Amygdala (tissue), 56 donors: ENCODE measurements around the gene MON1B.
A peak's percentile ranks its signal among the peaks of the same experiment; 100 is the strongest.
"Not testable (repeated sequence)": the region's sequence is repeated elsewhere in the genome, so short reads cannot be mapped to it uniquely, and the experiment has no call there.

Experiments used
- DNase-seq, 56 donors: peaks; one replicate each; lab custom pipeline; 2025; lab: John Stamatoyannopoulos, UW

The MON1B gene

DNA sequence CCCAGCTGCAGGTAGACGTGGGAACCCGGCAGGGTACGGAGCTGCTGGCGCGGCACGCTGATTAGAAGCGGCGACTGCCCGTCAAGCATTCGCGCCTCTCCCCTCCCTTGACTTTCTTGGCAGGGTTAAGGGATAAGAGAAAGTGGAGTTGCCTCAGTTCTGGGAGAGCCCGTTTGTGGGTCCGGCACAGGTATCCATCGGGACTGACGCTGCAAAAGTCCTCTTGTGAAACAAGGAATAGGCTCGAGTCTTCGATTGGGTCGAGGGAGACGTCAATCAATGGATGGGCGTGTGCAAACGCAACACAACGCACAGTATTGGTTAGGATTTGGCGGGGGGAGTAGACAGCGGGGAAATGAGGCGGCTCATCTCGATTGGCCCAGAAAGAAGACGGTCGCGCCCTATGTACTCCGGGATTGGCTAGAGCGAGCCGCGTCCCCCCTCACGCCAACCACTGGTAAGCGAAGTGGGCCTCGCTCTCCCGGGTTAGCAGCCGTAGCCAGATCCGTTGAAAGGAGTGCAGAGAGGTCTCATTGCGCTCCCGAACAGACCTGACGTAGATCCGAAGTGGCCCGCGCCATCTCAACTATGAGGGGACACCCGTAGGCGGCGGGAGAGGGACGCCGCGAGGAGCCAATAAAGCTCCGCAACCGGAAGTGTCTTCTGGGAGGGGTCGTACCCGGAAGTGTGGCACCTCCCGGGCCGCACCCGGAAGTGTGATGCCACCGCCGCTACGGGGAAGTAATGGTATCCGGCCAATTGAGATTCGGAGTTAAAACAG lies at the start of gene MON1B:
TSS of gene MON1B (plus strand) at position 713 of the 781 bp plus-strand sequence. CDS start 296 bp downstream, outside the sequence.
- peak; percentile 79 to 99 (median 97) for DNase-seq

DNA sequence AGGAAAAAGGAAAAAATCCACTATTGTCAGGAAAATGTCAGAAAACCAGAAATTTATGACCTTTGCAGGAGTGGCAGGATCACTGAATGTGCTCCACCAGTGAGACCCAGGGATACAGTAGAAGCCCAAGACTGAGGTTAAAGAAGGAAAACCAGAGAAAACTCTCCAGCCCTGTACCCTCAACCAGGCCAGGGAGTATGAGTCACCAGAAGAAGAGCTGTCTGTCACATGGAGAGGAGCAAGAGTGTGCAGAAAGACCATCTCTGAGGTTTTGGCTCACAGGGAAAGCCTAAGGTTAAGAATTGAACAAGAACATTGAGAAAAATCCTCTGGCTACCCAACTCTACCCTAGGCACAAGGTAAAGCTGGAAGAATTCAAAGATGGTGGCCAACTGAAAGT lies 47.6 kb upstream of the MON1B start:
- DNase-seq = no peak

DNA sequence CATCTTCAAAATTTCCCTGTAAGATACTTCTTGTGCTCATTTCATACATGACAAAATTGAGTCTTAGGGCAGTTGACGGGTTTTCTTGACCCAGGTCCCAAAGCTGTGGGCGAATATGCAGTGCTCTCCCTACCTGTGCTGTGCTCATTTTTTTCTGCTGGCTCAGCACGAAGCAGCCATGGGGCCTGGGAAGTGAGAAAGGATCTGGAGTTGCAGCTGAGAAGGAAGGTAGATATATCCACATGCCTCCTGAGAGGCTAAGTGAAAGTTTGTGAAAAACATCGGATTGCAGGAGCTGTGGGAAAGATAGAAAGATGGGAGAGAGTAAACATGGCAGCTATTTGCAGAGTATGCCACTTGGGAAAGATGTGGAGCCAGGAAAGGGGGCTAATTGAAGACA lies 42.9 kb upstream of the MON1B start:
- DNase-seq = no peak

DNA sequence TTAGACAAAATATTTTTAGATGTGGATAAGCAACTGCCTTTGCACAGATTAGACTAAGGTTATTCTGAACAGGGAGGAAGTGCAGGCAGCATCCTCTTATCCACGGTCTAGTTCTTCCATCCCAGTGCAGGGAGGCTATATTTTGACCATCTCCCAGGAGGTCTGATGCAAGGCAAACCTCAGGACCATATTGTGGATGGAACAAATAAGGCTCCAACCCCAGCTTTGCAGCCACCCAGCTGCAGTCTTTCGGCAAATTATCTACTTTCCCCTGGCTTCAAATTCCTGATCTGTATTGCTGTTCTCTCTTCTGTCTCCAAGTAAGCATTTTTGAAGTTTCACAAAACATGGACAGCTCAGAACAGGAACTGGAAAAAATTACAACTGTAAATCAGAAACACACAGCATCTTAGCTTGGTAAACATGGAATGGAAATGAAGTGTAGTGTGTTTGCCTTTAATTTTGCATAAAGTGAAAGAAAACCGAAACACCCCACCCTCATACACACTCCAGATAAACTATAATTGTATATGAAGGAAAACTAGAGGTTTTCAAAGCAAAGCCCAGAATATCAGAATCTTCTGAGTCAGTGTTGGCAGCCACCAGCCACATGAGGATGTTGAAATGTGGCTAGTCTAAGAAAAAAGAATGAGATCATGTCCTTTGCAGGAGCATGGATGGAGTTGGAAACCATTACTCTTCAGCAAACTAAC lies 33.5 kb upstream of the MON1B start:
- DNase-seq = no peak

DNA sequence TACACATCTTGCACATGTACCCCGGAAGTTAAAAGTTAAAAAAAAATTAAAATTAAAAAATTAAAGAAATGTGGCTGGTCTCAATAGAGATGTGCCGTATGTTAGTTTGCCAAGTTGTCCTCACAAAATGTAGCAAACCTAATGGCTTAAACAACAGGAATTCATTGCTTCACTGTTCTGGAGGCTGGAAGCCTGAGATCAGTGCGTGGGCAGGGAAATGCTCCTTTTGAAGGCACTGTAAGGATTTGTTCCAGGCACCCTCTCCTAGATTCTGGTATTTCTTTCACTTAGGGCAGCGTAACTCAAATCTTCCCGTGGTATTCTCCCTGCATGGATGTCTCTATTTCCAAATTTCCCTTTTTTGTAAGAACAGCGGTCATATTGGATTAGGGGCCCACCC lies 32.7 kb upstream of the MON1B start:
- DNase-seq = no peak

DNA sequence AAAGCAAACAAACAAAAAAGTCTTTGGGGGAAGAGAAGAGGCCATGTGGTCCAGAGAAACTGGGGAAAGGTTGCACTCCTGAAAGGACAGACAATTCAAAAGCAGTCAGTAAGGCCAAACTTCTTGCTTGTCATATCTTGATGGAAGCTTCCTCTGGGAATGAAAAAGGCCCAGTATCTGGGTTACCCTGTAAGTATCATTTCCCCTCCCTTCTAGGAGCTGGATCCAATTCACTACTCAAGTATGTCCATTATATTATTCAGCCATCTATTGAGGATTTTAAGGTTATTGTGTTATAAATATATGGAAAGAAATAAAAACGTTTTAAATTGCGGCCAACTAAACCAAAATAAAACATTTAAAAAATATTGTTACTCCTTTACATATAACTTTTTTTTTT lies 26.0 kb upstream of the MON1B start:
- no peak for DNase-seq

DNA sequence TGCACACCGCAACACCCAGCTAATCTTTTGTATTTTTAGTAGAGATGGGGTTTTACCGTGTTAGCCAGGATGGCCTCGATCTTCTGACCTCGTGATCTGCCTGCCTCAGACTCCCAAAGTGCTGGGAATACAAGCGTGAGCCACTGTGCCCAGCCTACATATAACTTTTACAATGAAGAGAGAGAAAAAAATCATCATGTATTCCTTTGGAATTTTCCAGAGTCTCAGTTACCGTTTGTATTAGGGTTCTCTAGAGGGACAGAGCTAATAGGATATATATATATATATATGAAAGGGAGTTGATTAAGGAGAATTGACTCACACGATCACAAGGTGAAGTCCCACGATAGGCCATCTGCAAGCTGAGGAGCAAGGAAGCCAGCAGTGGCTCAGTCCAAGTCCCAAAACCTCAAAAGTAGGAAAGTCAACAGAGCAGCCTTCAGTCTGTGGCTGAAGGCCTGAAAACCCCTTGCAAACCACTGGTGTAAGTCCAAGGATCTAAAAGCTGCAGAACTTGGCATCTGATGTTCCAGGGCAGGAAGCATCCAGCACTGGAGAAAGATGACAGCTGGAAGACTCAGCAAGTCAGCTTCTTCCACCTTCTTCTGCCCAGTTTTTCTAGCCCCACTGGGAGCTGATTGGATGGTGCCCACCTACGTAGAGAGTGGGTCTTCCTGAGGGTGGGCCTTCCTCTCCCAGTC lies 25.3 kb upstream of the MON1B start:
- not testable (repeated sequence) for DNase-seq

DNA sequence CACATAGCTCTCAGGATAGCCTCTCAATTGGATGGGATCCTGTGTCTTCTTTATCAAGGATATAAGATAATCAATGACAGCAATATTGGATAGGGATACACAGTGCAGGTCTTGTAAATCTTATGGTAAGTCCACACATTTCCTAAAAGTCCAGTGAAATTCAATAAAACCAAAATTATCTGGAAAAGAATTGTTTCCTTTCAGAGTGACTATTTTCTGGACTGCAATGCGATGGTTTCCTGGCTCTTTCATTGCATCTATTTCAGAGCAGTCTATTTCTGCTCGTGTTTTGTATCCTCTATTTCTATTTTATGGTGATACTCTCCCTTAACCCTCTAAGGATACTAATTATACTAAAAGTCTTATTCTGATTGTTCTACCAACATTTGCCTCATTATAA lies 24.3 kb upstream of the MON1B start:
- no peak for DNase-seq

DNA sequence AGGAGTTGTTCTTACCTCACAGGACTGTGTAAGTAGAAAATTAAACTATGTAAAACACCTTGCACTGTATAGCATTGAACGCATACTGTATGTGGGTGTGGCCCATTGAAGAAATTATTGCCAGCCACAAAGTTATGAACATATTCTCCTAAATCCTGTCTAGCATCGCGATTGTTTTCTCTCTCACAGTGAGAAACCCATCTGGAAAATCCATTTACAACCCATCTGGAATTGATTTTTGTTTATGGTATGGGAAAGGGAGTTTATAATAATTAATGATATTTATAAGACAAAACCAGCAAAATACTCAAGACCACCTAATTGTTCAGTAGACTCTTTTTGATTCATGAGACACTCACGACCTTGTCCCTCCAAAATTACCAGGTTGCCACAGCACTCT lies 22.1 kb upstream of the MON1B start:
- DNase-seq = no peak

DNA sequence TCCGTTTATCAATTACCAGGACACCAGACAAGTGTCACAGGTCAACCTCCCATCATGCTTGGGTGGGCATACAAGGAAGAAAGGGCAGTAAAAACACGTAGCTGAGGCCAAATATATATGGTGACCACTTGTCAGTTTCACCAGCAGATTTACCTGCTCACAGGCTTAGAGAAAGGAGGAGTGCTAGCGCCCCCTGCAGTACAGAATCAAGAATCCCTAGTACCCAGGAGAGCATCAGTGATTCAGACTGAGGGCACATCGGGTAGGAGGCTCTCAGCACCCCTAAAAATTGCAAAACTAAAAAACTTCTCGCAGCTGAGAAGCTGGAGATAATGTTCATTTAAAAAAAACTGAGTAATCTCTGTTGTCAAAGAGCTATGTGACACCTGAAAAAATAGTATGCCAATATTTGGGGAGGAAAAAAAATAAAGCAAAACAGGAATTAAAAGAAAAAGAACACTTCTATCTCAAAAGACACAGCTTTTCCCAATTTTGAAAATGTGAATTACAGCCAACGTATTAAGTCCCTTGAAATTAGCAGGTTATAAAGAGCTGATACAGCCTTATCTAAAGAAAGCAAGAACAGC lies 21.2 kb upstream of the MON1B start:
- peak in 8 of 56 donors; percentile 1 to 25 (median 12) for DNase-seq

DNA sequence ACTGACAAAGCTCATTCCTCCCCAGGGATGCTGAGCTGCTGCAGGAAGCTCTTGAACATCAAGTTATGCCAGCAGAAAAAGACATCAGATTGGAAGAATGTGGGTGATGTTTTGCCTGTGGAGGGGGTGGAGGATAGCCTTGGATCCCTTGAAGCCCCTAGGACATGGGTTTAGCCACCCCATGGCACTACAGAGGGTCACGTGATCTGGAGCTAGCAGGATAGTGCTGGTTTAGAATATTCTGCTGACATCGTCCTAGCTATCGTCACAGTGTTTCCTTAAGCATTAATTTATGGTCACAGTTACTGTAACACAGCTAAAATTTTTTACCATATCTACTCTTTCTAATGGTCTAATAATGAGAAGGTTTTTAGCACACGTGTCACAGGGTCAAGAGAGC lies 20.2 kb upstream of the MON1B start:
- DNase-seq = no peak

DNA sequence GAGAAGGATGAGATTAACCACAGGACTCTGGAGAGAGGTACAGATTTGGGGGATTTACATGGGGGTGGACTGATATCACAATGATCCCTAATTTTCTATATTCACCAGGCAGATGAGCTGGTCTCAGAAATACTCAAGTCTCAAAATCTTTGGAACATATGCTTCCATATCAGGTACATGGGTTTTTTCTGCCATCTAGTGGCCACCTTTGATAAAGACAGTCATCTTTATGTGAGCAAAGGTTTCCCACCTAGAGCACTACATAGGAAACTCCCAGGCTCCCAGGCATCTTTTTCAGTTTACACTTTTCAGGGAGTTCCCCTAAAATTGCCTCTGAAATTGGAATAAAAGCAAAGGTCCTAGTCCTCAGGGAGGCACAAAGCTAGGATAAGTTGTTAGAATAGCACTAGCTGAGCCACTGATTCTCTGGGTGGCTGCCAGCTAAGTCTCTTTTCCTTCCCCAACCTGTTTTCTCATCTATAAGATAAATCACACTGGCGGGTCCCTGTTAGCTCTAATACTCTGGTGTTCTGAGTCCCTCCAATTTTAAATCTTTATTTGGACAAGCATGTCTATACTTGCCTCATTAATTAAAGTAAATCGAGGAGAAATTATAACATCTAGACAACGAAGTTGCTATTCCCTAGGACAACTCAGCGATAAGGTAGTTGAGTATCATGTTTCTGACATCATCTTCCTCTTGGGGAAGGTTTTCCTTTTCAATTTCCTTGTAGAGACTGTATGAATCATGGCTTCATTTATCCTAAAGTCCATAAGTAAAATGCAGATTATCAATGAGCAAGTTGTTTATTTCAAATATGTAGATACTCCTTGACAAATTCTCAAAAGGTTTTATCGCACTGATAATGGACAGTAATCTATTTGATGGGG lies 19.0 kb upstream of the MON1B start:
- peak in 4 of 56 donors; percentile 8 to 36 (median 23) for DNase-seq

DNA sequence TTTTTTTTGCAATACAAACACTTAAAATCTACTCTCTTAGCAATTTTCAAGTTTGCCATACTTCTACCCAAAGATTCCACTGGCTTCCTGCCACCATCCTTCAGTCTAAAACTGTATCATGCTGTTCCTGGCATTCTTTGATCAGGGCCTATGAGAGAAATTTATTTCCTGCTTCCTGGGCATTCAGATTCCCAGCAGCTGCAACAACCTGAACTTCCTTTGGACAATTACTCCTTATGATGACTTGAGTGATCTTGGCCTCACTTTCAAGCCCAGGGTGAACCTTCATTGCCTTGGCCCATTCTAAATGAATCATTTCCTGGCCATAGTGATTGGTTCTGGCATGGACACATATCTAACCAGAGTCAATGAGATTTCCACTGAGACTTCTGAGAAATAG lies 18.0 kb upstream of the MON1B start:
- no peak for DNase-seq

DNA sequence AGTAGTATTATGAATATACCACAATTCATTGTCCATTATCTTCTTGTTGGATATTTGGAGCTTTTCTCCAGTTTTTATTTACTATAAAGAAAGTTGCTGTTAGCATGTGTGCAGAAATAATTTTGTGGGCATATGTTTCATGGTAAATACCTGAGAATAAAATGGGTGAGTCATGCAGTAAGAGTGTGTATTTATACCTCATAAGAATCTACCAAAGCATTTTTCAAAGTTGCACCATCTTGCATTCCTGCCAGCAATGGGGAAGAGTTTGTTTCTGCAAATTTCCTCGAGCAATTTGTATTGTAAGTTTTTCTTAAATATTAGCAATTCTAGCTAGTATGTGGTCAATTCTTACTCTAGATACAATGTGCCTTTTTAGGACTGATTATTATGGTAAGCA lies 7.9 kb upstream of the MON1B start:
- DNase-seq = no peak

DNA sequence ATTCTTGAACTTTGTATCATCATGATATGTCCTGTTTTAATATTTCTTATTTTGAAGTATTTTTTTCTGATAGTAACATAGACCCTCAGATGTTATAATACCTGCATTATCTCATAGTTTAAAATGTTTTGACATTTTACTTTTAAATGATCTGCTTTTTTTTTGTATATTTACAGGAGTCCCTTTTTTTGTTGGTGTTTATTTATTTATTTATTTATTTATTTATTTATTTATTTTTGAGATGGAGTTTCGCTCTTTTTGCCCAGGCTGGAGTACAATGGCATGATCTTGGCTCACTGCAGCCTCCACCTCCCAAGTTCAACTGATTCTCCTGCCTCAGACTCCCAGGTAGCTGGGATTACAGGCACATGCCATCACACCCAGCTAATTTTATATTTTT lies 4.7 kb upstream of the MON1B start:
- not testable (repeated sequence) for DNase-seq

DNA sequence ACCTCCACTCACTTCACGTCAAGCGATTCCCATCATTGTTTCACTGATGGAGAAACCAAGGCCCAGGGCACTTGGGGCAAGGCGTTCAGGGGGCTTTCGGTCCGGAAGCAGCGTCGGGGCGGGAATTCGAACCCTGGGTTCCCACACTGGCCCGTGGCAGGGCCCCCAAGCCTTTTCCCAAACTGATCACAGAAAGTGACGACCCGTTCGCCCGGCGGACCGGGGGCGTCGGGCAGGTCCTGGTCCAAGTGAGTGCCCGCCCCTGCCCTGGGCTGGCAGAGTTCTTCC lies 856 bp upstream of the MON1B start:
- no peak for DNase-seq

DNA sequence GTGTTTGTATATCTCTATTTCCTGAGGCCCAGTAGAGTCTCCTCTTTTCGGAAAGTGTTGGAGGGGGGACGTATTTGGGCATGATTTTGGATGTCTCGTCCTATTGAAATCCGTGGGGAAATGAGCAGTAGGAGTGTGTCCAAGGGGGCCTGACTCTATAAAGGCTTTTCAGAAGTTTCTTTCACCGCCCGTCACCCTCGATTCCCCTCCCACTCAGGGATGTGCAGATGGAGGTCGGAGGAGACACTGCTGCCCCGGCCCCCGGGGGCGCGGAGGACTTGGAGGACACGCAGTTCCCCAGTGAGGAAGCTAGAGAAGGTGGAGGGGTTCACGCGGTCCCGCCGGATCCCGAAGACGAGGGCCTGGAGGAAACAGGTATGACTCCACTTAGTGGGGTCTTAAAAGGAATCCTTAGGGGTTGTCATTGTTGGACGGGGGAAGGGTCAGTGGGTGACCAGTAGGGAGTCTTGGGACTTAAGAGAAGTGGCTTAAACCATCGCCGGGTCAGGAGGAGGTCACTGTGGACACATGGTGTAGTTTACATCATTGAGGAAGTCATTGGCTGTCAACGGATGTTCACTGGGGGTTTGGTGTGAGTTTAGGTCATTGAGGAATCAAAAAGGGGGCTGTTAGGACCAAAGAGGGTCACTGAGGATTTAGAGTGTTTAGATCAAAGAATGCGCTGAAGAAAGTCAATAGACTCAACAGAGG lies 424 bp downstream of the MON1B start:
- DNase-seq = peak in 5 of 56 donors; percentile 13 to 52 (median 29)

DNA sequence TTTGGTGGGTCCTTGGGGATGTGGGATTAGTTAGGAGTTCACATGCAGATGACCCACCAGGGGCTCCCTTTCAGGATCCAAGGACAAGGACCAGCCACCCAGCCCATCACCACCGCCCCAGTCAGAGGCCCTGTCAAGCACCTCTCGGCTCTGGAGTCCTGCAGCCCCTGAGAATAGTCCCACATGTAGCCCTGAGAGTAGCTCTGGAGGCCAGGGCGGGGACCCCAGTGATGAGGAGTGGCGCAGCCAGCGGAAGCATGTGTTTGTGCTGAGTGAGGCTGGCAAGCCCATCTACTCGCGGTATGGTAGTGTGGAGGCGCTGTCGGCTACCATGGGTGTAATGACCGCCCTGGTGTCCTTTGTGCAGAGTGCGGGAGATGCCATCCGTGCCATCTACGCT lies 2.4 kb downstream of the MON1B start:
- no peak for DNase-seq
